Fibroblast of pulmonary artery (primary cell): ENCODE results near the gene CCDC181.
A peak's percentile ranks its signal among the peaks of the same experiment; 100 is the strongest.
"Not testable (repeated sequence)": the region's sequence is repeated elsewhere in the genome, so short reads cannot be mapped to it uniquely, and the experiment has no call there.

Experiments
- DNase-seq: peaks from one replicate; pipeline ENCODE4 v3.0.0-alpha.2; 2010; ENCODE audit warnings: low read depth
- H3K4me3 ChIP-seq: replicated peaks from 2 replicates; pipeline ENCODE4 v1.5.1; 2011; ENCODE audit warnings: low read depth, mild to moderate bottlenecking, control low read depth, low read length, moderate library complexity
- CTCF ChIP-seq: IDR thresholded peaks from 2 replicates; pipeline ENCODE4 v1.5.1; 2011; ENCODE audit warnings: mild to moderate bottlenecking, control low read depth, low read length, inconsistent platforms; ENCODE audit errors: missing control alignments

CCDC181 gene

GRCh38 chr1:169456029-169456428, 28.8 kb upstream of the CCDC181 start:
- H3K4me3 ChIP-seq = no peak overlapping the region
- DNase-seq = peak; percentile 35
- TF ChIP-seq CTCF = no peak

GRCh38 chr1:169452921-169453320, 25.6 kb upstream of the CCDC181 start:
- no peak for DNase-seq
- TF ChIP-seq CTCF = no peak

GRCh38 chr1:169451218-169451824, 24.0 kb upstream of the CCDC181 start:
- no peak overlapping the region for H3K4me3 ChIP-seq
- peak; percentile 17 for DNase-seq
- TF ChIP-seq CTCF = no peak

More at GRCh38 chr1:169452921-169453320, 25.6 kb upstream of the CCDC181 start:
- no peak overlapping the region for H3K4me3 ChIP-seq

- DNase-seq = no peak
- H3K4me3 ChIP-seq = no peak overlapping the region
- TF ChIP-seq CTCF = no peak
Observed at GRCh38 chr1:169443923-169444322, 16.6 kb upstream of the CCDC181 start.

- no peak overlapping the region for H3K4me3 ChIP-seq
- DNase-seq = no peak
- TF ChIP-seq CTCF = no peak
Observed at GRCh38 chr1:169426174-169426705, 1.0 kb downstream of the CCDC181 start.

GRCh38 chr1:169421309-169421708, 6.0 kb downstream of the CCDC181 start:
- no peak for TF ChIP-seq CTCF
- H3K4me3 ChIP-seq = no peak overlapping the region
- no peak for DNase-seq

- H3K4me3 ChIP-seq = no peak overlapping the region
- TF ChIP-seq CTCF = no peak
- no peak for DNase-seq
Observed at GRCh38 chr1:169414952-169415351, 12.3 kb downstream of the CCDC181 start.

GRCh38 chr1:169408340-169408739, 18.9 kb downstream of the CCDC181 start:
- not testable (repeated sequence) for H3K4me3 ChIP-seq

GRCh38 chr1:169402578-169402977, 24.7 kb downstream of the CCDC181 start:
- not testable (repeated sequence) for DNase-seq, H3K4me3 ChIP-seq

More at GRCh38 chr1:169408340-169408739, 18.9 kb downstream of the CCDC181 start:
- DNase-seq = not testable (repeated sequence)
